Stimulated activated naive CD8-positive, alpha-beta T cell treated with anti-CD3 and anti-CD28 coated beads, Interleukin-15, Interleukin-2, amounts not matched to agents 100 U/mL and 50 U/mL, for 24 hours (primary cell): ENCODE measurements around the gene RRAGD.
A peak's percentile ranks its signal among the peaks of the same experiment; 100 is the strongest.

ENCODE experiments used
- ATAC-seq: fragments of 150-1000 bp; cut with Tn5 transposase; one replicate; pipeline ENCODE4 v1.10.0; 2021
- DNase-seq: peaks from one replicate; pipeline ENCODE4 v3.0.0; 2021

Gene RRAGD

GRCh38 chr6:89412071-89413005 is at the start of gene RRAGD:
RRAGD (minus strand) TSS chr6:89412273; CDS start chr6:89411993, 280 bp downstream.
- ATAC-seq (peak; percentile 88), DNase-seq (peak; percentile 63)

- no peak for ATAC-seq
- DNase-seq = no peak
Observed at GRCh38 chr6:89460713-89461112, 48.6 kb upstream of the RRAGD start.

- no peak for ATAC-seq
- no peak for DNase-seq
Observed at GRCh38 chr6:89459501-89459900, 47.4 kb upstream of the RRAGD start.

GRCh38 chr6:89458704-89459103 is 46.6 kb upstream of the RRAGD start:
- ATAC-seq = no peak
- no peak for DNase-seq

GRCh38 chr6:89454300-89454699 is 42.2 kb upstream of the RRAGD start:
- ATAC-seq (no peak), DNase-seq (no peak)

- DNase-seq (no peak), ATAC-seq (no peak)
Observed at GRCh38 chr6:89452281-89452680, 40.2 kb upstream of the RRAGD start.

GRCh38 chr6:89449193-89449592 is 37.1 kb upstream of the RRAGD start:
- no peak for DNase-seq

GRCh38 chr6:89443658-89444057 is 31.6 kb upstream of the RRAGD start:
- DNase-seq (no peak), ATAC-seq (no peak)

More at GRCh38 chr6:89449193-89449592, 37.1 kb upstream of the RRAGD start:
- ATAC-seq = no peak

GRCh38 chr6:89440200-89440599 is 28.1 kb upstream of the RRAGD start:
- no peak for DNase-seq
- ATAC-seq = no peak

- ATAC-seq (no peak), DNase-seq (no peak)
Observed at GRCh38 chr6:89439014-89439413, 26.9 kb upstream of the RRAGD start.

GRCh38 chr6:89438248-89438647 is 26.2 kb upstream of the RRAGD start:
- ATAC-seq = no peak

GRCh38 chr6:89436226-89436625 is 24.2 kb upstream of the RRAGD start:
- ATAC-seq = no peak

More at GRCh38 chr6:89438248-89438647, 26.2 kb upstream of the RRAGD start:
- no peak for DNase-seq

GRCh38 chr6:89434954-89435353 is 22.9 kb upstream of the RRAGD start:
- ATAC-seq (no peak), DNase-seq (no peak)

More at GRCh38 chr6:89436226-89436625, 24.2 kb upstream of the RRAGD start:
- no peak for DNase-seq

- ATAC-seq (no peak), DNase-seq (no peak)
Observed at GRCh38 chr6:89434150-89434499, 22.1 kb upstream of the RRAGD start.

- DNase-seq (peak; percentile 17), ATAC-seq (no peak)
Observed at GRCh38 chr6:89433252-89434149, 21.4 kb upstream of the RRAGD start.

- DNase-seq = peak; percentile 91
- peak; percentile 98 for ATAC-seq
Observed at GRCh38 chr6:89432875-89433251, 20.8 kb upstream of the RRAGD start, which contains the start of gene ANKRD6. ANKRD6 (plus strand) TSS chr6:89433152; CDS start chr6:89566977, 133,825 bp downstream.

GRCh38 chr6:89430201-89430962 is 18.3 kb upstream of the RRAGD start:
- ATAC-seq (no peak), DNase-seq (no peak)

GRCh38 chr6:89416796-89417195 is 4.7 kb upstream of the RRAGD start:
- no peak for ATAC-seq

GRCh38 chr6:89415185-89415584 is 3.1 kb upstream of the RRAGD start:
- ATAC-seq (no peak), DNase-seq (no peak)

More at GRCh38 chr6:89416796-89417195, 4.7 kb upstream of the RRAGD start:
- no peak for DNase-seq

- no peak for DNase-seq
- no peak for ATAC-seq
Observed at GRCh38 chr6:89414215-89414614, 2.1 kb upstream of the RRAGD start.

- no peak for ATAC-seq
- DNase-seq = no peak
Observed at GRCh38 chr6:89413006-89413400, 930 bp upstream of the RRAGD start.
